RCC 7860 (cell line): ENCODE measurements around the gene FGF19.

ENCODE experiments used
- DNase-seq: peaks from one replicate; pipeline ENCODE4 v3.0.0-alpha.2; 2015; ENCODE audit warnings: low spot score
- FAIRE-seq: peaks from 2 replicates; lab custom pipeline; 2012; peaks lifted over from hg19 to GRCh38; lab: Jason Lieb, UNC

The FGF19 gene

GRCh38 chr11:69718912-69719311, 15.1 kb upstream of the FGF19 start:
- FAIRE-seq = no peak

GRCh38 chr11:69718147-69718546, 14.3 kb upstream of the FGF19 start:
- no peak for FAIRE-seq
- DNase-seq = peak; percentile 16

More at GRCh38 chr11:69718912-69719311, 15.1 kb upstream of the FGF19 start:
- DNase-seq = no peak

- DNase-seq = no peak
- no peak for FAIRE-seq
Observed at GRCh38 chr11:69716891-69717747, 13.3 kb upstream of the FGF19 start.

GRCh38 chr11:69716099-69716498, 12.3 kb upstream of the FGF19 start:
- DNase-seq = no peak
- FAIRE-seq = no peak

GRCh38 chr11:69715446-69715845, 11.6 kb upstream of the FGF19 start:
- no peak for FAIRE-seq
- DNase-seq = no peak

- DNase-seq = no peak
- no peak for FAIRE-seq
Observed at GRCh38 chr11:69711822-69712801, 8.3 kb upstream of the FGF19 start.

GRCh38 chr11:69708736-69709401, 5.0 kb upstream of the FGF19 start:
- FAIRE-seq (no peak), DNase-seq (no peak)

GRCh38 chr11:69707176-69707575, 3.4 kb upstream of the FGF19 start:
- DNase-seq = no peak
- no peak for FAIRE-seq

- DNase-seq (no peak), FAIRE-seq (no peak)
Observed at GRCh38 chr11:69705901-69706787, 2.3 kb upstream of the FGF19 start.

- DNase-seq = no peak
- FAIRE-seq = no peak
Observed at GRCh38 chr11:69705351-69705811, 1.6 kb upstream of the FGF19 start.

- FAIRE-seq (no peak), DNase-seq (no peak)
Observed at GRCh38 chr11:69704508-69705253, 859 bp upstream of the FGF19 start.

- FAIRE-seq = no peak
- DNase-seq = no peak
Observed at GRCh38 chr11:69703453-69703767, 412 bp downstream of the FGF19 start.

- DNase-seq (no peak), FAIRE-seq (no peak)
Observed at GRCh38 chr11:69702769-69703452, 911 bp downstream of the FGF19 start.

- FAIRE-seq (no peak), DNase-seq (no peak)
Observed at GRCh38 chr11:69702239-69702691, 1.6 kb downstream of the FGF19 start.

- FAIRE-seq = peak; percentile 44
- DNase-seq = peak; percentile 58
Observed at GRCh38 chr11:69700278-69701140, 3.3 kb downstream of the FGF19 start.

GRCh38 chr11:69699213-69699612, 4.6 kb downstream of the FGF19 start:
- FAIRE-seq = no peak
- DNase-seq = no peak

GRCh38 chr11:69698362-69698761, 5.5 kb downstream of the FGF19 start:
- DNase-seq (no peak), FAIRE-seq (no peak)

- FAIRE-seq (no peak), DNase-seq (no peak)
Observed at GRCh38 chr11:69697861-69698260, 6.0 kb downstream of the FGF19 start.
